Stimulated activated CD4-positive, alpha-beta T cell treated with anti-CD3 and anti-CD28 coated beads, Interleukin-4, amount 100 ng/mL, for 24 hours (primary cell): Measurements from ENCODE around the gene TMEM161A.
A peak's percentile ranks its signal among the peaks of the same experiment; 100 is the strongest.
"Not testable (repeated sequence)": the region's sequence is repeated elsewhere in the genome, so short reads cannot be mapped to it uniquely, and the experiment has no call there.

Source experiments
- DNase-seq: peaks from one replicate; pipeline ENCODE4 v3.0.0-alpha.2; 2020

The TMEM161A gene

DNA sequence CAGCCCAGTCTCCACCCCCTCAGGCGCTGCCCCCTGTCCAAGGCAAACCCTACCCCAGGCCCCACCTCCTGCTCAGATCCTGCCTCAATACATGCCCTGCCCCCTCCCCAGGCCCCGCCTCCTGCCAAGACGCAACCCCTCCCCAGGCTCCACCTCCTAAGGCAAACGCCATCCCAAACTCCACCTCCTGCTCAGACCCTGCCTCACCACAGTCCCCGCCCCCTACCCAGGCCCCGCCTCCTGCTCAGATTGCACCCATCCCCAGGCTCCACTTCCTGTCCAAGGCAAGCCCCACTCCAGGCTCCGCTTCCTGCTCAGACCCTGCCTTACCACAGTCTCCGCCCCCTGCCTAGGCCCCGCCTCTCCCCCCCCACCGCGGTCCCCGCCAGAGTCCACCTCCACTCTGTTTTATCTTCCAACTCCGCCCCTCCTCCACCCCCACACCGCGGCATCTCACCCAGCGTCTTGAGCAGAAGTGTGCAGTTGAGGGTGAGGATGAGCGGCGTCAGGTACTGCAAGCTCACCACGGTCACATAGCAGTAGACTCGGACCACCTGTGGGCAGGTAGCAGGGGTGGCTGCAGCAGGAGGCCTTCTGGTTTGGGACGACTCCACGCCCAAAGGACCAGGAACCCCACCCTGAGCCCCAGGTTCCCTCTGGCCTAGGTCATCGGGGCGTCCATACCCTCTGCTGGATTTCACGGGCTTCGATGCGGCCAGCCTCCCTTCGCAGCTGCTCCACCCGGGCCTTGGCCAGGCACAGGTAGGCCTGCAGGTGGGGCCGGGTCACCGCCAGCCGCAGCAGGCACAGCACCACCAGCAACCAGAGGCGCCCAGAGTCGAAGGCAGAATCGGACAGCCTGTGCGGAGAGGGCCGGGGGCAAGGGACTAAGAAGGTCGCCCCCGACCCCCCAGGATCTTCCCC is 17.7 kb downstream of the TMEM161A start:
- no peak for DNase-seq

DNA sequence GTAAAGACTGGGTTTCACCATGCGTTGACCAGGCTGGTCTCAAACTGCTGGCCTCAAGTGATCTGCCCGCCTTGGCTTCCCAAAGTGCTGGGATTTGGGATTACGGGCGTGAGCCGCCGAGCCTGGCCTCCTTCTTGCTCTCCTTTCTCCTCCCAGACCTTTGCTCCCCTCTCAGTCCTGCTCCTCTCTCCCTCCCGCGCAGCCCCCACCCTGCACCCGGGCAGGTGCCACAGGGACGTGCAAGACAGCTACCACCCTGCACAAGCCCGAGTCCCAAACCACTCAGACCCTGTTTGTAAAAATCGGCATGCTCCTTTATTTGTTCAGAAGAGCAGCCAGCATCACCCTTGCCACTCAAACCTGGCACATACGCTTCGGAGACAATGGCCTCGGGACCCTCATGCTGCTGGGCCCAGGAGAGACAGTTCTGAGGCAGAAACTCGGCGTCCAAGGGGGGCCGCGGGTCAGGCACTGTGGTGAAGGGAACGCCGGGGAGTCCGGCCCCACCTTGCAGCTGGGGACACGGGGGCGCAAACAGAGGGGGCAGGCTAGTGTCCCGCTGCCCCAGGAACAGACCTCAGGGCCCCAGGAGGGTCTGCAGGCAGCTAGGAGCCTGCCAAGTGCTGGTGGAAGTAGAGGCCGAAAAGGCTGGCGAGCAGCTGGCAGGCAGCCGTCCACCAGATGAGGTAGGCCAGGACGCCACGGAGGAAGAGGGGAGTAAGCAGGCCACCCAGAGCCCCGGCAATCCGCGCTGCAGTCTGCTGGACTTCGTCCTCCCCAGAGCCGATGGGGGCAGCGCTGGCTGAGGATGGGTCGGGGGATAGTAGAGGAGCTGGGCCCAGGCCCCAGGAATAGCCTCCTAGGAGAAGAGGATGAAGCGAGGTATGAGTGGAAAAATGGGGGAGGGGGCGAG is 18.7 kb downstream of the TMEM161A start:
- no peak for DNase-seq

- DNase-seq = peak; percentile 41
These were observed 22.3 kb downstream of the TMEM161A start for GRCh38 chr19:19115954-19116353.

DNA sequence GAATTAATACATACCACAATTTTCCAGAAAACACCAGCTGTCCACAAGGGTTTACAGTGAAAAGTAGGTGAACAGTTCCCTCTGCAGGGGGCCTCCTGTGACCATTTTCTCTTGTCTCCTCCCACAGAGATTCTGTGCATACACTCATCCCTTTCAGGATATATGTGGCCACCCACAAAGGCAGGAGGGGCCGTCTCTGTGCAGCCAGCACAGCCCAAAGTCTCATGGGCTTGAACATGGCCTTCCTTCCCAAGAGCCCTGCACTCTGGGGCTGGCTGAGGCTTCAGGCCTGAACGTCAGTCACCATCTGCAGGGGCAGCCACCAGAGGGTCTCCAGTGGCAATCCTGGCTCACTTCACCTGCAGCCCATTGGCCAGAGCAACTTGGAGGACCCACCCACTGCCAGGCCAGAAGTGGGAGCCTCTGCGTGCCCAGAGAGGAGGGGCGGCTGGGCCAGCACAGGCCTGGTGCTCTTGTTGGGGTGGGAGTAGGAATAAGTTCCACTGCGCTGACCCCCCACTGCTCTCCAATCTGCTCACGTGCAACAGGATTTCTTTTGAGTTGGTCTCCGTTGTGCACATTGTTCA is 25.1 kb downstream of the TMEM161A start:
- no peak for DNase-seq

- no peak for DNase-seq
These were observed 26.2 kb downstream of the TMEM161A start for GRCh38 chr19:19111967-19112580.

DNA sequence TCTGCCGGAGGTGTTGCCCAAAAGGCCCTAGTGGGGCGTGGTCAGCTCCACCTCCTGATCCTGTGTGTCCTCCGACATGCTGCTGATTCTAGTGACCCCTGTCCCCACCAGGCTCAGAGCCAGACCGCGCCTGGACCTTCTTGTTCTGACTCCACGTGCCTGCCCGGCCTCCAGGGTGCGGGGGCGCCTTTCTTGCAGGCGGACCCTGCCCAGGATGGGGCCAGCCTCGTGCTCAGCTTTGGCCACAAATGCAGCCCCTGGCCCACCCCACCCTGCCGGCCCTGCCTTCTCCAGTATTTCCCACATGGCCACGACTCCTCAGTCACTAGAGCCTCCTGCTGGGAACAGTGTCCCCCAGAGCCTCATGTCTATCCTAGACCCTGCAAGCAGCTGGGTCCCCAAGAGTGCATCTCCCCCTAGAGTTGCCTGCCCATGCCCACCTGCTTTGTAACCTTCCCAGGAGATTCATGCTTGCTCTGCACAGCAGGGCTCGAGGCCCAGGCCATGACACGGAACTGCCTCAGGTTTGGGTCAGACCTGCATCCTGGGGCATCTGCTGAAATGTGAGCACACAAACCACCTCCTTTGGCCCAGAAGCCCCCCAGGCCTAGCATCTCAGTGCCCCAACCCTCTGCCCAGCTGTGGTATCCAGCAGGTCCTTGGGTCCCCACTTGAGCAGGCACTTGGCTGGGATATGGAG is 27.0 kb downstream of the TMEM161A start:
- no peak for DNase-seq

DNA sequence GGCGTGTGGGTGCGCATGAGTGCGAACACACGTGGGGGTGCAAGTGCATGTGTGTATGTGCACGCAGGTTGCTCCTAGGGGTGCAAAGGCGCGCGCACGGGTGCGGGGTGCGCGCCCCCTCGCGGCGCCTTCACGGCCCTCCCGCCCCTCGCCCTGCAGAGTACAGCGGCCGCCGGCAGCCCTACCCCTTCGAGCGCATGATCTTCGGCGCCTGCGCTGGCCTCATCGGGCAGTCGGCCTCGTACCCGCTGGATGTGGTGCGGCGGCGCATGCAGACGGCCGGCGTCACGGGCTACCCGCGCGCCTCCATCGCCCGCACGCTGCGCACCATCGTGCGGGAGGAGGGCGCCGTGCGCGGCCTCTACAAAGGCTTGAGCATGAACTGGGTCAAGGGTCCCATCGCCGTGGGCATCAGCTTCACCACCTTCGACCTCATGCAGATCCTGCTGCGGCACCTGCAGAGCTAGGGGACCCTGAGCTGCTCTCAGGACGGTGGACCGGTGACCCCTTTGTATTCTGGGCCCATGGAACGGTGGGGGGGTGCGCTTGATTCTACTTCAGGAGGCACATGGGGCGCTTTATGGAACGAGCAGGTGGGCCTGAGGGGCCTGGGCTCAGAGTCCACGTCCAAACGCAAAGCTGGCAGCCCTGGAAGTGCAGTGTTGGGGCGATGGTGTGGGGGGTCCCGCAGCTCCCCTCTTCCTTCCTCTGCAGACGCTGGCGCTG is 27.7 kb downstream of the TMEM161A start:
- no peak for DNase-seq

DNA sequence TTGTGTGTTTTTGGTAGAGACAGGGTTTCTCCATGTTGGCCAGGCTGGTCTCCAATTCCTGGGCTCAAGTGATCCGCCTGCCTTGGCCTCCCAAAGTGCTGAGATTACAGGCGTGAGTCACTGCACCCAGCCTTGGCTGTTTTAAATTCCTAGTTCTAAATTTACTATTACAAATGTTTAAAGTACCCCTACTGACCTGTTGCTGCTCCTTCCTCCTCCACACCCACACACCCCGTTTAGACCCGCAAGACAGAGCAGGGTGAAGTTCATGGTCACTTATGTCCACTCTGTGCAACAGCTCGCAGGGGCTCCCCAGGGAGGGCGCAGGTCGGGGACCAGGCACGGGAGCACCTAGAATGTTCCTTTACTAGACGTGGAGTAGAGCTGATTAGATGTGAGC is 28.7 kb downstream of the TMEM161A start:
- DNase-seq = no peak

- DNase-seq = no peak
These were observed 30.6 kb downstream of the TMEM161A start for GRCh38 chr19:19107654-19108053.

GRCh38 chr19:19106938-19107337 is 31.3 kb downstream of the TMEM161A start:
- DNase-seq = not testable (repeated sequence)

DNA sequence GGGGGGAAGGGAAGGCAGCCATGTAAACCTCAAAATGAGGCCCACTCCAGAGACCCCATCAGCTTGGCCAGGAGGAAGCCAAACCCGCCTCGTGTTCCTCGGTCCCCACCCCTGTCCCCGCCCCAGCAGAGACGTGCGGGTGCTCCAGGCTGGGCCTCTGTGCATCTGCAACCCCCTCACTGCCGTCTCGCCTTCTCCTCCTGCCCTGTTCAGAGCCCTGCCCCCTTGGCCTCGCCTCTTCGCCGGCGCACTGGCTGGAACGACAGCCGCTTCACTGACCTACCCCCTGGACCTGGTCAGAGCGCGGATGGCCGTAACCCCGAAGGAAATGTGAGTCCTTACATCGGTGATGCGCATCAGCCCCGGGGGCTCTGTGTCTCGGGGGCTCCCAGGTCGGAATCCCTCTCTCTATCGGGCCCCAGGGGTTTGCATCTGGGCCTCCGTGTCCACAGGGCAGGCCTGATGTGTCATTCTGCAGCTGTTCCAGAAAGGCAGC is 32.2 kb downstream of the TMEM161A start:
- DNase-seq = no peak

GRCh38 chr19:19105365-19106055 is 32.8 kb downstream of the TMEM161A start:
- DNase-seq = no peak

DNA sequence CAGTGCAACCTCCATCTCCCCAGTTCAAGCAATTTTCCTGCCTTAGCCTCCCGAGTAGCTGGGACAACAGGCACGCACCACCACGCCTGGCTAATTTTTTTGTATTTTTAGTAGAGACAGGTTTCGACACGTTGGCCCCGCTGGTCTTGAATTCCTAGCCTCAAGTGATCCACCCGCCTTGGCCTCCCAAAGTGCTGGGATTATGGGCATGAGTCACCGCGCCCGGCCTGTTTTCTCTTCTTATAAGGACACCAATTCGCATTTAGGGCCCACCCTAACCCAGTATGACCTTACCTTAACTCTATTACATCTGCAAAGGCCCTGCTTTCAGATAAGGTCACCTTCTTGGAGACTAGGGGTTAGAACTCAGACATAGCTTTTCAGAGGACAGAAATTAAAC is 35.1 kb downstream of the TMEM161A start:
- DNase-seq = no peak

- not testable (repeated sequence) for DNase-seq
These were observed 35.7 kb downstream of the TMEM161A start for GRCh38 chr19:19102566-19102965.

DNA sequence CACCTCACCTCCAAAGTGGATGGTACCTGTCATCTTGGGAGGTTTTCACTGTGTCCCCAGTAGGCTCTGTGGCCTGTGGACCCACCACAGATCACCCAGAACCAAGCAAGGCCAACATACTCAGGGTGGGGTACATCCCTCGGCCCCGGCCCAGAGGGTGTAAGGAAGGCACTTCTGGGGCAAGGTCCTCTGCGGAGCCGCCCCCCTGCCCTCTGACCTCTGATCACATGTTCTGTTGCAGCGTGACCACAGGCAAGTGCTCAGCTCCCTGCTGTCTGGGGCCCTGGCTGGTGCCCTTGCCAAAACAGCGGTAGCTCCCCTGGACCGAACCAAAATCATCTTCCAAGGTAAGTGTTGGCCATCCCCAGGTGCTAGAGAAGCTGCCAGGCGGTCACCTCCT is 36.7 kb downstream of the TMEM161A start:
- DNase-seq = no peak

- DNase-seq = no peak
These were observed 39.3 kb downstream of the TMEM161A start for GRCh38 chr19:19098703-19099632.

DNA sequence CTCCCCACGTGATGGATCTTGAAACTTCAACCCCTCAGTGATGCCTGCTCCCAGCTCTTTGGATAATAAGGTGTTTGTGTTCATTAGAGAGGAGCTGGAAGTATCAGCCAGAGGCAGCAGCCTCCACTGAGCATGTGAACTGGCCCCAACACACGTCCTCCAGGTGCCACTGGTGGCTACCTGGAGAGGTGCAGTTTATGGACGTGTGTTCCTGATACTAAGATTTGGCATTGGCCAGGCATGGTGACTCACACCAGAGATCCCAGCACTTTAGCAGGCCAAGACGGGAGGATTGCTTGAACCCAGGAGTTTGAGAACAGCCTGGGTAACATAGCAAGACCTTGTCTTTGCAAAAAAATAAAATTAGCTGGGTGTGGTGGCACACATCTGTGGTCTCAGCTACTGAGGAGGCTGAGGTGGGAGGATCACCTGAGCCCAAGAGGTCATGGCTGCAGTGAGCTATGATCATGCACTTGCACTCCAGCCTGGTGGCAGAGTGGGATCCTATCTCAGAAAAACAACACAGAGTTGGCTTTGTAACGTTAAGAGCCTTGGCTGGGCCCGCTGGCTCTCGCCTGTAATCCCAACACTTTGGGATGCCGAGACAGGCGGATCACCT is 40.1 kb downstream of the TMEM161A start:
- no peak for DNase-seq

- no peak for DNase-seq
These were observed 41.3 kb downstream of the TMEM161A start for GRCh38 chr19:19096641-19097627.
